Measurements from ENCODE around the gene PPP1R7.
A peak's percentile ranks its signal among the peaks of the same experiment; 100 is the strongest.

PPP1R7 gene

GRCh38 chr2:241216211-241216761 lies 66.0 kb downstream of the PPP1R7 start:
- no peak for DNase-seq

GRCh38 chr2:241217320-241218031 lies 67.2 kb downstream of the PPP1R7 start:
- DNase-seq, result peak; percentile 60 to 68

GRCh38 chr2:241218131-241219029 lies 68.1 kb downstream of the PPP1R7 start:
- peak; percentile 25 to 42 for DNase-seq

GRCh38 chr2:241219030-241219382 lies 68.7 kb downstream of the PPP1R7 start:
- no peak for DNase-seq

- DNase-seq, result no peak
Measured at GRCh38 chr2:241219856-241220356, 69.6 kb downstream of the PPP1R7 start.

- DNase-seq, result no peak
Measured at GRCh38 chr2:241223211-241224017, 73.1 kb downstream of the PPP1R7 start.

- no peak for DNase-seq
Measured at GRCh38 chr2:241224018-241224850, 74.0 kb downstream of the PPP1R7 start.

GRCh38 chr2:241224851-241225438 lies 74.7 kb downstream of the PPP1R7 start:
- DNase-seq, result no peak

- no peak for DNase-seq
Measured at GRCh38 chr2:241225545-241225944, 75.3 kb downstream of the PPP1R7 start.

GRCh38 chr2:241225983-241226382 lies 75.7 kb downstream of the PPP1R7 start:
- no peak for DNase-seq

GRCh38 chr2:241226723-241227572 lies 76.7 kb downstream of the PPP1R7 start:
- no peak for DNase-seq

- no peak for DNase-seq
Measured at GRCh38 chr2:241227594-241227993, 77.3 kb downstream of the PPP1R7 start.

- no peak for DNase-seq
Measured at GRCh38 chr2:241228081-241228859, 78.0 kb downstream of the PPP1R7 start.

GRCh38 chr2:241228860-241229516 lies 78.7 kb downstream of the PPP1R7 start:
- no peak for DNase-seq

GRCh38 chr2:241229563-241230401 lies 79.5 kb downstream of the PPP1R7 start:
- DNase-seq, result no peak

GRCh38 chr2:241230435-241230834 lies 80.2 kb downstream of the PPP1R7 start:
- DNase-seq, result no peak

- DNase-seq, result no peak
Measured at GRCh38 chr2:241232736-241233575, 82.7 kb downstream of the PPP1R7 start.
